ENCODE measurements around the gene PVALB. TPM values are rescaled to one million over a fixed set of nuclear protein-coding genes. Genes with fewer than 3 reads are reported as not detected.

Gene PVALB
- total RNA-seq, 1 donor from 2014 or later, result not detected

- H3K27me3 Mint-ChIP-seq (ENCODE audit: unreplicated experiment), result peaks cover 16% of the 10 kb centered on the region
- H3K9me3 Mint-ChIP-seq (ENCODE audit: unreplicated experiment), result no peaks in the 10 kb centered on the region
- no peak overlapping the region for H3K4me3 Mint-ChIP-seq (ENCODE audit: unreplicated experiment)
- peak overlapping the region; percentile 98 for H3K27ac Mint-ChIP-seq (ENCODE audit: unreplicated experiment)
- H3K36me3 Mint-ChIP-seq (ENCODE audit: low read depth, unreplicated experiment), result no peaks in the 10 kb centered on the region
- TF ChIP-seq CTCF (IDR thresholded peaks at IDR 0.05; ENCODE audit: unreplicated experiment), result no peak
- peak; percentile 26 for DNase-seq (ENCODE audit: low spot score)
- peaks cover 50% of the 10 kb centered on the region for H3K4me1 Mint-ChIP-seq (ENCODE audit: unreplicated experiment)
These were observed 5.7 kb upstream of the PVALB start for GRCh38 chr22:36822581-36822980.

DNA sequence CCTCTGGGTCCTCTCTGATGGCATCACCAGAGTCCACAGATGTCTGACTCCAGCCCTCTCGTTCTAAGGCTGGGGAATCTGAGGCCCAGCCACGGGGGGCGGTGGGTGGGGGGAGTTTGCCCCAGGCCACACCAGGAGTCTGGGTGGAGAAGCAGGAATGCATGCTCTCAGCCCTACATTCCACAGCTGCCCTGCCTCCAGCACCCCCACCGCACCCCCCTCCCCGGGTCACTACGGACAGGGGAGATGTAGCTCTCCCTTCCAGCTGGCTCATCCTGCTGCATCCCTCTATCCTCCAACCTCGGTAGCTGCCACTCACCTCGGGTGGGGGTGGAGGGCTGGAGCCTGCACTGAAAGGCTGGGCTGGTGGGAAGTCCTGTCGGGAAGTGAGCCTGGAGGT, 2.3 kb upstream of the PVALB start:
- no peaks in the 10 kb centered on the region for H3K36me3 Mint-ChIP-seq (ENCODE audit: low read depth, unreplicated experiment)
- H3K4me1 Mint-ChIP-seq (ENCODE audit: unreplicated experiment), result peaks cover 43% of the 10 kb centered on the region
- no peak for TF ChIP-seq CTCF (IDR thresholded peaks at IDR 0.05; ENCODE audit: unreplicated experiment)
- H3K4me3 Mint-ChIP-seq (ENCODE audit: unreplicated experiment), result no peak overlapping the region
- H3K27ac Mint-ChIP-seq (ENCODE audit: unreplicated experiment), result no peak overlapping the region
- no peak for DNase-seq (ENCODE audit: low spot score)
- H3K27me3 Mint-ChIP-seq (ENCODE audit: unreplicated experiment), result peaks cover 30% of the 10 kb centered on the region
- no peaks in the 10 kb centered on the region for H3K9me3 Mint-ChIP-seq (ENCODE audit: unreplicated experiment)

GRCh38 chr22:36818010-36818642, 1.3 kb upstream of the PVALB start:
- TF ChIP-seq CTCF (IDR thresholded peaks at IDR 0.05; ENCODE audit: unreplicated experiment), result no peak
- no peak overlapping the region for H3K27ac Mint-ChIP-seq (ENCODE audit: unreplicated experiment)
- no peak overlapping the region for H3K4me3 Mint-ChIP-seq (ENCODE audit: unreplicated experiment)
- no peak for DNase-seq (ENCODE audit: low spot score)
- H3K27me3 Mint-ChIP-seq (ENCODE audit: unreplicated experiment), result peaks cover 33% of the 10 kb centered on the region
- H3K9me3 Mint-ChIP-seq (ENCODE audit: unreplicated experiment), result no peaks in the 10 kb centered on the region
- peaks cover 36% of the 10 kb centered on the region for H3K4me1 Mint-ChIP-seq (ENCODE audit: unreplicated experiment)
- H3K36me3 Mint-ChIP-seq (ENCODE audit: low read depth, unreplicated experiment), result no peaks in the 10 kb centered on the region

DNA sequence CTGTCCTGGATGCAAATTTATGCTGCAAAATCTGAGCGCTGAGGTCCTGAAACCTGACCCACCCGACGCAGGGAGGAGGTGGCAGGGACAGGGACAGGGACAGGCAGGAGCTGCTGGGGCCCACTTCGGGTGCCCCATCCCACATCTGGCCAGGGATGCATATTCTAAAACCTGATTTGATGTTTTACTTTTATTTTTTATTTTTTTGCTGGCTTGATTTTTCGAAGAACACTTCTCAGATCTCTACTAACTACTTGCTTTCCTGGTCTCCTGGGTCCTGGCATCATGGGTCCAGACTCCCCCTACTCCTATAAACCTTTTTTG, 652 bp upstream of the PVALB start:
- peaks cover 33% of the 10 kb centered on the region for H3K27me3 Mint-ChIP-seq (ENCODE audit: unreplicated experiment)
- H3K4me1 Mint-ChIP-seq (ENCODE audit: unreplicated experiment), result peaks cover 30% of the 10 kb centered on the region
- no peak for TF ChIP-seq CTCF (IDR thresholded peaks at IDR 0.05; ENCODE audit: unreplicated experiment)
- no peak for DNase-seq (ENCODE audit: low spot score)
- H3K4me3 Mint-ChIP-seq (ENCODE audit: unreplicated experiment), result no peak overlapping the region
- H3K9me3 Mint-ChIP-seq (ENCODE audit: unreplicated experiment), result no peaks in the 10 kb centered on the region
- no peaks in the 10 kb centered on the region for H3K36me3 Mint-ChIP-seq (ENCODE audit: low read depth, unreplicated experiment)
- no peak overlapping the region for H3K27ac Mint-ChIP-seq (ENCODE audit: unreplicated experiment)

- Mint-ChIP-seq H3K9me3 (ENCODE audit: unreplicated experiment) (no peaks in the 10 kb centered on the region), H3K27me3 (ENCODE audit: unreplicated experiment) (peaks cover 37% of the 10 kb centered on the region), H3K4me3 (ENCODE audit: unreplicated experiment) (no peak overlapping the region), H3K36me3 (ENCODE audit: low read depth, unreplicated experiment) (no peaks in the 10 kb centered on the region), H3K4me1 (ENCODE audit: unreplicated experiment) (peaks cover 27% of the 10 kb centered on the region), H3K27ac (ENCODE audit: unreplicated experiment) (no peak overlapping the region)
- no peak for DNase-seq (ENCODE audit: low spot score)
- TF ChIP-seq CTCF (IDR thresholded peaks at IDR 0.05; ENCODE audit: unreplicated experiment), result no peak
These were observed 548 bp downstream of the PVALB start for GRCh38 chr22:36816339-36816635.

Measured in endothelial cell (in vitro differentiated cells).